ENCODE results near the gene SMYD3. TPM values are rescaled to one million over a fixed set of nuclear protein-coding genes. Genes with fewer than 3 reads are reported as not detected.
A peak's percentile ranks its signal among the peaks of the same experiment; 100 is the strongest.
"Not testable (repeated sequence)": the region's sequence is repeated elsewhere in the genome, so short reads cannot be mapped to it uniquely, and the experiment has no call there.

SMYD3 gene
- total RNA-seq, 1 donor from 2014 or later, result 29.2 TPM

DNA sequence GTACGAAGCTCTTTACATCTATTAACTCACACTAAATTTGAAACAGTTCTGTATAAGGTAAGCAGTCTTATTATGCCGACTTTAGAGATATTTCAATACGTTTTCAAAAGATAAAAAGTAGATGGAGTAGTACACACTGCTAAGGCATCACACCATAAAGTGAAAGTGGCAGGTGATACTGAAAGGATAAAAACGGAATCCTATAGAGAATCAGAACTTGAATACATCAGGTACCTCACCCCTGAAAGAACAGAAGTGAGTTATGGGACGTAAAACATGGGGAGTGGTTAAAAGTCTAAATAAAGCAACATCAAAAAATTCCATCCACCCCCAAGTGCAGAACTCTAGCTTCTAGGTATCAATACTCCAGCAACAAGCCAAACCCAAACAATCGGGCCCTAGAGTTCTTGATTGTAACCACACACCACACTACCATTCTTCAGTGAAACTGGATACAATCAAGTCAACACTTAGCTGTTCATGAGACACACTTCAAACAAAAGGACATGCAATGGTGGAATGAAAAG, 142.6 kb downstream of the SMYD3 start:
- DNase-seq (ENCODE audit: low read depth), result no peak

GRCh38 chr1:246357014-246357598, 150.0 kb downstream of the SMYD3 start:
- H3K36me3 ChIP-seq (ENCODE audit: control insufficient read depth, insufficient read depth, low read length); H3K27me3 ChIP-seq (ENCODE audit: control insufficient read depth, insufficient read depth, low read length); H3K4me3 ChIP-seq (ENCODE audit: low read depth, low read length): not testable (repeated sequence)
- DNase-seq (ENCODE audit: low read depth), result peak; percentile 39

More for the DNA sequence above, 142.6 kb downstream of the SMYD3 start:
- TF ChIP-seq, protein P1, sequence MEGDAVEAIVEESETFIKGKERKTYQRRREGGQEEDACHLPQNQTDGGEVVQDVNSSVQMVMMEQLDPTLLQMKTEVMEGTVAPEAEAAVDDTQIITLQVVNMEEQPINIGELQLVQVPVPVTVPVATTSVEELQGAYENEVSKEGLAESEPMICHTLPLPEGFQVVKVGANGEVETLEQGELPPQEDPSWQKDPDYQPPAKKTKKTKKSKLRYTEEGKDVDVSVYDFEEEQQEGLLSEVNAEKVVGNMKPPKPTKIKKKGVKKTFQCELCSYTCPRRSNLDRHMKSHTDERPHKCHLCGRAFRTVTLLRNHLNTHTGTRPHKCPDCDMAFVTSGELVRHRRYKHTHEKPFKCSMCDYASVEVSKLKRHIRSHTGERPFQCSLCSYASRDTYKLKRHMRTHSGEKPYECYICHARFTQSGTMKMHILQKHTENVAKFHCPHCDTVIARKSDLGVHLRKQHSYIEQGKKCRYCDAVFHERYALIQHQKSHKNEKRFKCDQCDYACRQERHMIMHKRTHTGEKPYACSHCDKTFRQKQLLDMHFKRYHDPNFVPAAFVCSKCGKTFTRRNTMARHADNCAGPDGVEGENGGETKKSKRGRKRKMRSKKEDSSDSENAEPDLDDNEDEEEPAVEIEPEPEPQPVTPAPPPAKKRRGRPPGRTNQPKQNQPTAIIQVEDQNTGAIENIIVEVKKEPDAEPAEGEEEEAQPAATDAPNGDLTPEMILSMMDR (IDR thresholded peaks at IDR 0.05; ENCODE audit: insufficient read depth, low read length, poor library complexity, severe bottlenecking), result no peak
- Histone ChIP-seq H3K4me3 (ENCODE audit: low read depth, low read length) (no peak overlapping the region), H3K27me3 (ENCODE audit: control insufficient read depth, insufficient read depth, low read length) (no peaks in the 10 kb centered on the region), H3K36me3 (ENCODE audit: control insufficient read depth, insufficient read depth, low read length) (no peaks in the 10 kb centered on the region)

- Histone ChIP-seq H3K27me3 (ENCODE audit: control insufficient read depth, insufficient read depth, low read length) (no peaks in the 10 kb centered on the region), H3K4me3 (ENCODE audit: low read depth, low read length) (no peak overlapping the region), H3K36me3 (ENCODE audit: control insufficient read depth, insufficient read depth, low read length) (no peaks in the 10 kb centered on the region)
- DNase-seq (ENCODE audit: low read depth), result no peak
- TF ChIP-seq, protein P1 (IDR thresholded peaks at IDR 0.05; ENCODE audit: insufficient read depth, low read length, poor library complexity, severe bottlenecking), result peak; percentile 16
These were observed 151.5 kb downstream of the SMYD3 start for GRCh38 chr1:246355411-246356230.

DNA sequence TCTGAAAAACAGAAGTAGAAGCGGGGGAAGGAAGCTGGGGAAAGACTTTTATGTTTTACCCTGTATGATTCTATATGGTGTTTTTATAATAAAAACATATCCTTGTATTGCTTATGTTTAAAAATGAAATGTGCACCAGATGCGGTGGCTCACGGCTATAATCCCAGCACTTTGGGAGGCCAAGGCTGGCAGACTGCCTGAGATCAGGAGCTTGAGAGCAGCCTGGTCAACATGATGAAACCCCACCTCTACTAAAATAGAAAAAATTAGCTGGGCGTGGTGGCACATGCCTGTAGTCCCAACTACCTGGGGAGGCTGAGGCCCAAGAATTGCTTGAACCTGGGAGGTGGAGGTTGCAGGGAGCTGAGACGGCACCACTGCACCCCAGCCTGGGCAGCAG, 155.4 kb downstream of the SMYD3 start:
- DNase-seq (ENCODE audit: low read depth), result no peak
- H3K27me3 ChIP-seq (ENCODE audit: control insufficient read depth, insufficient read depth, low read length), result no peaks in the 10 kb centered on the region
- TF ChIP-seq, protein P1 (IDR thresholded peaks at IDR 0.05; ENCODE audit: insufficient read depth, low read length, poor library complexity, severe bottlenecking), result no peak
- H3K4me3 ChIP-seq (ENCODE audit: low read depth, low read length), result no peak overlapping the region
- no peaks in the 10 kb centered on the region for H3K36me3 ChIP-seq (ENCODE audit: control insufficient read depth, insufficient read depth, low read length)

GRCh38 chr1:246350745-246351144, 156.3 kb downstream of the SMYD3 start:
- no peak for DNase-seq (ENCODE audit: low read depth)
- Histone ChIP-seq H3K36me3 (ENCODE audit: control insufficient read depth, insufficient read depth, low read length) (no peaks in the 10 kb centered on the region), H3K4me3 (ENCODE audit: low read depth, low read length) (no peak overlapping the region), H3K27me3 (ENCODE audit: control insufficient read depth, insufficient read depth, low read length) (no peaks in the 10 kb centered on the region)
- TF ChIP-seq, protein P1 (IDR thresholded peaks at IDR 0.05; ENCODE audit: insufficient read depth, low read length, poor library complexity, severe bottlenecking), result no peak

GRCh38 chr1:246343937-246344336, 163.1 kb downstream of the SMYD3 start:
- no peaks in the 10 kb centered on the region for H3K36me3 ChIP-seq (ENCODE audit: control insufficient read depth, insufficient read depth, low read length)
- DNase-seq (ENCODE audit: low read depth), result no peak
- TF ChIP-seq, protein P1 (IDR thresholded peaks at IDR 0.05; ENCODE audit: insufficient read depth, low read length, poor library complexity, severe bottlenecking), result no peak
- no peaks in the 10 kb centered on the region for H3K27me3 ChIP-seq (ENCODE audit: control insufficient read depth, insufficient read depth, low read length)
- no peak overlapping the region for H3K4me3 ChIP-seq (ENCODE audit: low read depth, low read length)

All from kidney epithelial cell (primary cell).